HepG2 (cell line): Measurements from ENCODE around the gene FAM20A. TPM values are rescaled to one million over a fixed set of nuclear protein-coding genes. Genes with fewer than 3 reads are reported as not detected.

Experiments
- ATAC-seq: fragments of 200-7000 bp; cut with Tn5 transposase; 3 replicates; pipeline ENCODE4 v1.9.1; 2020; ENCODE audit warnings: mild to moderate bottlenecking, moderate library complexity
- BruUV-seq: library from RNA; stranded (reverse); fragments of 400-500 nt; replicated peaks from 2 replicates; lab custom pipeline; 2021; lab: Mats Ljungman, UMichigan
- CTCF ChIA-PET: fragments of 300-600 bp; formaldehyde crosslinking; extraction: SDS; loops from one replicate; lab custom pipeline; 2021; ENCODE audit warnings: low total read pairs, inconsistent platforms, low intra/inter-chr PET ratio; lab: Yijun Ruan, JAX
- POLR2A ChIA-PET: fragments of 350-600 bp; sonication (Branson Sonifier 250); formaldehyde crosslinking; loops from one replicate; lab custom pipeline; 2020; ENCODE audit warnings: antibody characterized with exemption, inconsistent platforms; lab: Yijun Ruan, JAX
- DNase-seq: peaks from one replicate; pipeline ENCODE4 v3.0.0-alpha.2; 2015; ENCODE audit warnings: low spot score
- FAIRE-seq: peaks from 3 replicates; lab custom pipeline; 2011; peaks lifted over from hg19 to GRCh38; lab: Jason Lieb, UNC
- H2AFZ ChIP-seq: one replicate; pipeline ENCODE4 v1.6.1; 2011; ENCODE audit warnings: low read length, inconsistent platforms
- H3K27ac ChIP-seq: fragments of 300-600 bp; 3 replicates; pipeline ENCODE4 v1.8.0; 2011; ENCODE audit warnings: mixed run types, mild to moderate bottlenecking, mixed read lengths, low read length, inconsistent platforms; ENCODE audit not compliant: insufficient read depth; ENCODE audit errors: extremely low read length
- H3K27me3 ChIP-seq, 2 experiments: fragments of 200-600 bp in 1 of 2; 2 replicates in 1 of 2; 3 replicates in 1 of 2; pipeline versions ENCODE4 v1.6.0 to v1.8.0; 2011; ENCODE audit warnings: low read length in 2 of 2, mild to moderate bottlenecking in 2 of 2, moderate library complexity in 2 of 2, inconsistent platforms in 1 of 2; ENCODE audit not compliant: insufficient read depth in 2 of 2, control insufficient read depth in 1 of 2
- H3K36me3 ChIP-seq, 2 experiments: fragments of 200-600 bp in 1 of 2; replicated peaks in 1 of 2; 2 replicates in 1 of 2; 3 replicates in 1 of 2; pipeline versions ENCODE4 v1.5.1 to v1.8.0; 2011; ENCODE audit warnings: low read length in 2 of 2, inconsistent platforms in 1 of 2; ENCODE audit not compliant: insufficient read depth in 2 of 2, control insufficient read depth in 1 of 2
- H3K4me1 ChIP-seq: 2 replicates; pipeline ENCODE4 v1.5.1; 2012; ENCODE audit warnings: low read length, inconsistent platforms; ENCODE audit not compliant: insufficient read depth
- H3K4me2 ChIP-seq: 2 replicates; pipeline ENCODE4 v1.6.0; 2011; ENCODE audit warnings: low read depth, low read length, inconsistent platforms
- H3K4me3 ChIP-seq, 3 experiments: fragments of 200-600 bp in 1 of 3; sonication (generic), shearing (Covaris generic) in 1 of 3; replicated peaks in 1 of 3; 2 replicates each; pipeline ENCODE4 v1.5.1; 2011 to 2016; ENCODE audit warnings: low read length in 3 of 3, inconsistent platforms in 2 of 3, low read depth in 2 of 3, mild to moderate bottlenecking in 2 of 3, control low read depth in 1 of 3, mixed read lengths in 1 of 3; ENCODE audit not compliant: insufficient read depth in 1 of 3
- H3K79me2 ChIP-seq: one replicate; pipeline ENCODE4 v1.6.1; 2011; ENCODE audit warnings: low read length, inconsistent platforms; ENCODE audit not compliant: insufficient read depth
- H3K9ac ChIP-seq: 2 replicates; pipeline ENCODE4 v1.6.0; 2011; ENCODE audit warnings: mild to moderate bottlenecking, low read depth, low read length, inconsistent platforms; ENCODE audit not compliant: insufficient read depth
- H3K9me3 ChIP-seq: 2 replicates; pipeline ENCODE4 v1.5.1; 2012; ENCODE audit warnings: mild to moderate bottlenecking, low read length
- H4K20me1 ChIP-seq: 2 replicates; pipeline ENCODE4 v1.6.0; 2011; ENCODE audit warnings: inconsistent platforms, mild to moderate bottlenecking, low read length, moderate library complexity; ENCODE audit not compliant: insufficient read depth
- FOSL1 ChIP-seq: sonication (generic); formaldehyde crosslinking; IDR thresholded peaks from 2 replicates; pipeline ENCODE4 v1.9.0; 2021; ENCODE audit warnings: missing genetic modification reagents, borderline replicate concordance
- LCORL ChIP-seq, 2 experiments: fragments of 450-650 bp in 1 of 2; sonication (generic) in 1 of 2; formaldehyde crosslinking in 1 of 2; IDR thresholded peaks; 2 replicates each; pipeline versions ENCODE4 v1.5.0 to v1.6.1; 2017 to 2020; ENCODE audit warnings: antibody characterized with exemption in 1 of 2, missing genetic modification reagents in 1 of 2
- RCOR2 ChIP-seq: IDR thresholded peaks from 2 replicates; pipeline ENCODE4 v1.6.1; 2016; ENCODE audit warnings: missing biosample characterization, missing genetic modification reagents
- TCF12 ChIP-seq, 2 experiments: fragments of 450-650 bp in 1 of 2; sonication (generic) in 1 of 2; formaldehyde crosslinking in 1 of 2; IDR thresholded peaks; 2 replicates each; pipeline versions ENCODE4 v1.6.1 to v1.8.0; 2017 to 2022; ENCODE audit warnings: antibody characterized with exemption in 1 of 2, mild to moderate bottlenecking in 1 of 2, missing genetic modification reagents in 1 of 2, moderate library complexity in 1 of 2
- UBTF ChIP-seq: sonication (generic); formaldehyde crosslinking; IDR thresholded peaks from 2 replicates; pipeline ENCODE4 v1.4.0; 2020; ENCODE audit warnings: mild to moderate bottlenecking, missing genetic modification reagents
- ZNF383 ChIP-seq: sonication (generic); formaldehyde crosslinking; IDR thresholded peaks from 2 replicates; pipeline ENCODE4 v1.4.0; 2020; ENCODE audit warnings: missing genetic modification reagents, mild to moderate bottlenecking, borderline replicate concordance
- ZNF496 ChIP-seq: sonication (generic); formaldehyde crosslinking; IDR thresholded peaks from 2 replicates; pipeline ENCODE4 v1.8.1; 2023; ENCODE audit warnings: mild to moderate bottlenecking, moderate library complexity, missing genetic modification reagents; ENCODE audit not compliant: insufficient replicate concordance
- ZNF558 ChIP-seq: sonication (generic); formaldehyde crosslinking; IDR thresholded peaks from 2 replicates; pipeline ENCODE4 v1.9.0; 2022; ENCODE audit warnings: mild to moderate bottlenecking, missing genetic modification reagents, borderline replicate concordance
- WGBS: methylation state at CpG from one replicate; pipeline ENCODE4 v1.1.6; 2017; ENCODE audit warnings: low lambda C conversion rate; 5-methylcytosine and 5-hydroxymethylcytosine counted together
- in situ Hi-C: cut with HindIII; loops from 2 replicates; pipeline ENCODE4 v1.10.0; 2017; ENCODE audit warnings: low pct_unique_long_range_greater_than_20kb; ENCODE audit not compliant: extremely low pct_ligation_motif_present
- intact Hi-C: fragments of 100-400 bp; cut with micrococcal nuclease; formaldehyde crosslinking; loops from one replicate; pipeline ENCODE4 v1.10.0; 2022; ENCODE audit not compliant: unreplicated experiment
- polyA plus RNA-seq, 8 experiments: library from polyadenylated mRNA; depleted of rRNA in 3 of 8; stranded (reverse) in 7 of 8; unstranded in 1 of 8; fragments of >200 nt; fragmentation: Illumina TruSeq in 4 of 8; extraction: Trizol in 4 of 8; gene quantifications; 2 replicates each; pipeline versions ENCODE4 v1.2.1 to v1.2.3, GENCODE V29; 2011 to 2016; ENCODE audit warnings: low read depth in 4 of 8, missing spikeins in 1 of 8, mixed read lengths in 1 of 8; ENCODE audit not compliant: insufficient read depth in 1 of 8
- total RNA-seq, 5 experiments: library from RNA; depleted of rRNA; stranded (reverse); fragments of >200 nt; fragmentation: Illumina TruSeq; extraction: Trizol; gene quantifications; 2 replicates each; pipeline ENCODE4 v1.2.3, GENCODE V29; 2016; ENCODE audit warnings: low read depth in 1 of 5
- TF ChIP-seq, protein P1 (sequence below): sonication (generic); formaldehyde crosslinking; IDR thresholded peaks from one replicate; pipeline ENCODE4 v1.5.1; 2020; ENCODE audit warnings: mild to moderate bottlenecking, missing genetic modification reagents; ENCODE audit errors: not compliant biosample characterization
- TF ChIP-seq, protein P2 (sequence below): sonication (generic); formaldehyde crosslinking; IDR thresholded peaks from 2 replicates; pipeline ENCODE4 v1.5.0; 2020; ENCODE audit warnings: mild to moderate bottlenecking, missing genetic modification reagents

Gene FAM20A
- total and polyA plus RNA-seq, 2 of the 13 experiments (the other 11 are each of a cell fraction or from before 2014, with no cell fraction given) = 9.3 to 20.7 TPM

GRCh38 chr17:68595986-68596385, 5.2 kb downstream of the FAM20A start:
- no peak overlapping the region for H3K27ac ChIP-seq
- no peaks in the 10 kb centered on the region for H4K20me1 ChIP-seq
- in situ Hi-C loops = loop anchor here (5.0 kb wide), 1 partner anchor 54 kb away; no protein-coding TSS in a partner anchor
- POLR2A ChIA-PET = interaction anchor here (0.8 to 2.1 kb wide), 4 partner anchors 10 to 19 kb away, joined by 3 to 10 read pairs (median 4); no protein-coding TSS in a partner anchor
- CTCF ChIA-PET = no interaction called here
- H3K79me2 ChIP-seq = peaks cover 3% of the 10 kb centered on the region
- intact Hi-C loops = no loop called here
- H3K36me3 ChIP-seq = no peaks in the 10 kb centered on the region
- DNase-seq = no peak
- H3K9me3 ChIP-seq = no peaks in the 10 kb centered on the region
- no TSS peak for BruUV-seq
- peaks cover 50% of the 10 kb centered on the region for H3K4me1 ChIP-seq
- no peak overlapping the region for H3K4me3 ChIP-seq
- 0 out of 2 replicates have a peak overlapping the region, but pooled peaks have one; percentile 23 for H3K4me2 ChIP-seq
- no peak overlapping the region for H2AFZ ChIP-seq
- WGBS = 89% methylated on average over 2 of the region's 2 CpGs
- ATAC-seq = no peak
- FAIRE-seq = no peak
- H3K27me3 ChIP-seq = no peaks in the 10 kb centered on the region
- H3K9ac ChIP-seq = no peak overlapping the region
- TF ChIP-seq, protein P1, sequence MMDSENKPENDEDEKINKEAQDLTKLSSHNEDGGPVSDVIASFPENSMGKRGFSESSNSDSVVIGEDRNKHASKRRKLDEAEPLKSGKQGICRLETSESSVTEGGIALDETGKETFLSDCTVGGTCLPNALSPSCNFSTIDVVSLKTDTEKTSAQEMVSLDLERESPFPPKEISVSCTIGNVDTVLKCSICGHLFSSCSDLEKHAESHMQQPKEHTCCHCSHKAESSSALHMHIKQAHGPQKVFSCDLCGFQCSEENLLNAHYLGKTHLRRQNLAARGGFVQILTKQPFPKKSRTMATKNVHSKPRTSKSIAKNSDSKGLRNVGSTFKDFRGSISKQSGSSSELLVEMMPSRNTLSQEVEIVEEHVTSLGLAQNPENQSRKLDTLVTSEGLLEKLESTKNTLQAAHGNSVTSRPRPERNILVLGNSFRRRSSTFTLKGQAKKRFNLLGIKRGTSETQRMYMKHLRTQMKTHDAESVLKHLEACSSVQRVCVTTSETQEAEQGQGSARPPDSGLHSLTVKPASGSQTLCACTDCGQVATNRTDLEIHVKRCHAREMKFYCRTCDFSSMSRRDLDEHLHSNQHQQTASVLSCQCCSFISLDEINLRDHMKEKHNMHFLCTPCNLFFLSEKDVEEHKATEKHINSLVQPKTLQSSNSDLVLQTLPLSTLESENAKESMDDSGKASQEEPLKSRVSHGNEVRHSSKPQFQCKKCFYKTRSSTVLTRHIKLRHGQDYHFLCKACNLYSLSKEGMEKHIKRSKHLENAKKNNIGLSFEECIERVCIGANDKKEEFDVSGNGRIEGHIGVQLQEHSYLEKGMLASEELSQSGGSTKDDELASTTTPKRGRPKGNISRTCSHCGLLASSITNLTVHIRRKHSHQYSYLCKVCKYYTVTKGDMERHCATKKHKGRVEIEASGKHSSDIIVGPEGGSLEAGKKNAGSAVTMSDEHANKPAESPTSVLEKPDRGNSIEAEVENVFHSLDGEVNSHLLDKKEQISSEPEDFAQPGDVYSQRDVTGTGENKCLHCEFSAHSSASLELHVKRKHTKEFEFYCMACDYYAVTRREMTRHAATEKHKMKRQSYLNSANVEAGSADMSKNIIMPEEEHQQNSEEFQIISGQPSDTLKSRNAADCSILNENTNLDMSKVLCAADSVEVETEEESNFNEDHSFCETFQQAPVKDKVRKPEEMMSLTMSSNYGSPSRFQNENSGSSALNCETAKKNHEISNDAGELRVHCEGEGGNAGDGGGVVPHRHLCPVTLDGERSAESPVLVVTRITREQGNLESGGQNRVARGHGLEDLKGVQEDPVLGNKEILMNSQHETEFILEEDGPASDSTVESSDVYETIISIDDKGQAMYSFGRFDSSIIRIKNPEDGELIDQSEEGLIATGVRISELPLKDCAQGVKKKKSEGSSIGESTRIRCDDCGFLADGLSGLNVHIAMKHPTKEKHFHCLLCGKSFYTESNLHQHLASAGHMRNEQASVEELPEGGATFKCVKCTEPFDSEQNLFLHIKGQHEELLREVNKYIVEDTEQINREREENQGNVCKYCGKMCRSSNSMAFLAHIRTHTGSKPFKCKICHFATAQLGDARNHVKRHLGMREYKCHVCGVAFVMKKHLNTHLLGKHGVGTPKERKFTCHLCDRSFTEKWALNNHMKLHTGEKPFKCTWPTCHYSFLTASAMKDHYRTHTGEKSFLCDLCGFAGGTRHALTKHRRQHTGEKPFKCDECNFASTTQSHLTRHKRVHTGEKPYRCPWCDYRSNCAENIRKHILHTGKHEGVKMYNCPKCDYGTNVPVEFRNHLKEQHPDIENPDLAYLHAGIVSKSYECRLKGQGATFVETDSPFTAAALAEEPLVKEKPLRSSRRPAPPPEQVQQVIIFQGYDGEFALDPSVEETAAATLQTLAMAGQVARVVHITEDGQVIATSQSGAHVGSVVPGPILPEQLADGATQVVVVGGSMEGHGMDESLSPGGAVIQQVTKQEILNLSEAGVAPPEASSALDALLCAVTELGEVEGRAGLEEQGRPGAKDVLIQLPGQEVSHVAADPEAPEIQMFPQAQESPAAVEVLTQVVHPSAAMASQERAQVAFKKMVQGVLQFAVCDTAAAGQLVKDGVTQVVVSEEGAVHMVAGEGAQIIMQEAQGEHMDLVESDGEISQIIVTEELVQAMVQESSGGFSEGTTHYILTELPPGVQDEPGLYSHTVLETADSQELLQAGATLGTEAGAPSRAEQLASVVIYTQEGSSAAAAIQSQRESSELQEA (CRISPR knock-in tag) = no peak
- TF ChIP-seq LCORL (IDR thresholded peaks at IDR 0.05) (no peak), LCORL (CRISPR knock-in tag; IDR thresholded peaks at IDR 0.05) (no peak), ZNF496 (CRISPR knock-in tag) (no peak), ZNF558 (no peak), RCOR2 (CRISPR knock-in tag) (no peak), UBTF (CRISPR knock-in tag) (no peak), FOSL1 (CRISPR knock-in tag) (no peak), ZNF383 (CRISPR knock-in tag) (no peak), TCF12 (IDR thresholded peaks at IDR 0.05) (no peak), TCF12 (CRISPR knock-in tag; IDR thresholded peaks at IDR 0.05) (no peak)
- TF ChIP-seq, protein P2, sequence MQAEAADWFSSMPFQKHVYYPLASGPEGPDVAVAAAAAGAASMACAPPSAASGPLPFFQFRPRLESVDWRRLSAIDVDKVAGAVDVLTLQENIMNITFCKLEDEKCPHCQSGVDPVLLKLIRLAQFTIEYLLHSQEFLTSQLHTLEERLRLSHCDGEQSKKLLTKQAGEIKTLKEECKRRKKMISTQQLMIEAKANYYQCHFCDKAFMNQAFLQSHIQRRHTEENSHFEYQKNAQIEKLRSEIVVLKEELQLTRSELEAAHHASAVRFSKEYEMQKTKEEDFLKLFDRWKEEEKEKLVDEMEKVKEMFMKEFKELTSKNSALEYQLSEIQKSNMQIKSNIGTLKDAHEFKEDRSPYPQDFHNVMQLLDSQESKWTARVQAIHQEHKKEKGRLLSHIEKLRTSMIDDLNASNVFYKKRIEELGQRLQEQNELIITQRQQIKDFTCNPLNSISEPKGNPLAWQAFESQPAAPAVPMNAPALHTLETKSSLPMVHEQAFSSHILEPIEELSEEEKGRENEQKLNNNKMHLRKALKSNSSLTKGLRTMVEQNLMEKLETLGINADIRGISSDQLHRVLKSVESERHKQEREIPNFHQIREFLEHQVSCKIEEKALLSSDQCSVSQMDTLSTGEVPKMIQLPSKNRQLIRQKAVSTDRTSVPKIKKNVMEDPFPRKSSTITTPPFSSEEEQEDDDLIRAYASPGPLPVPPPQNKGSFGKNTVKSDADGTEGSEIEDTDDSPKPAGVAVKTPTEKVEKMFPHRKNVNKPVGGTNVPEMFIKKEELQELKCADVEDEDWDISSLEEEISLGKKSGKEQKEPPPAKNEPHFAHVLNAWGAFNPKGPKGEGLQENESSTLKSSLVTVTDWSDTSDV = no peak
